ENCODE results near the gene WNT7A.

DNA sequence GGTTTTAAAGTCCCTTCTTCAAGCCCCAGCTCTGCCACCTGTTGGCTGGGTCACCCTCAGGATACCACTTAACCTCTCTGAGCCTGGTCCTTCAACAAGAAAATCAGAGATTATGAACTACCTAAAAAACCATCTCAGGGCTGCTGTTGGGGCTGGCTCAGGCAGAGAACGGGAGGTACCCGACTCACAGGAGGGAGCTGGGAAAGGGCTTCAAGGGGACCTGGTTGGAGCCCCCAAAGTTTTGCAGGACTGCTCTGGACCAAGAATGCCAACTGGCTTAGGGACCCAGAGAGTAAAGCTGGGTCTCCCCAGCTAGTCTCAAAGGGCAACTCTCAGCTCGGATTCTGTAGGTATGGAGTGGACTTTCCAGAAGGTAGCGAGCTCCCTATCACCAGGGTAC lies 41.5 kb downstream of the WNT7A start:
- TF ChIP-seq, protein P1, sequence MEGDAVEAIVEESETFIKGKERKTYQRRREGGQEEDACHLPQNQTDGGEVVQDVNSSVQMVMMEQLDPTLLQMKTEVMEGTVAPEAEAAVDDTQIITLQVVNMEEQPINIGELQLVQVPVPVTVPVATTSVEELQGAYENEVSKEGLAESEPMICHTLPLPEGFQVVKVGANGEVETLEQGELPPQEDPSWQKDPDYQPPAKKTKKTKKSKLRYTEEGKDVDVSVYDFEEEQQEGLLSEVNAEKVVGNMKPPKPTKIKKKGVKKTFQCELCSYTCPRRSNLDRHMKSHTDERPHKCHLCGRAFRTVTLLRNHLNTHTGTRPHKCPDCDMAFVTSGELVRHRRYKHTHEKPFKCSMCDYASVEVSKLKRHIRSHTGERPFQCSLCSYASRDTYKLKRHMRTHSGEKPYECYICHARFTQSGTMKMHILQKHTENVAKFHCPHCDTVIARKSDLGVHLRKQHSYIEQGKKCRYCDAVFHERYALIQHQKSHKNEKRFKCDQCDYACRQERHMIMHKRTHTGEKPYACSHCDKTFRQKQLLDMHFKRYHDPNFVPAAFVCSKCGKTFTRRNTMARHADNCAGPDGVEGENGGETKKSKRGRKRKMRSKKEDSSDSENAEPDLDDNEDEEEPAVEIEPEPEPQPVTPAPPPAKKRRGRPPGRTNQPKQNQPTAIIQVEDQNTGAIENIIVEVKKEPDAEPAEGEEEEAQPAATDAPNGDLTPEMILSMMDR (IDR thresholded peaks at IDR 0.05) = no peak
- no peak for TF ChIP-seq POLR2A (IDR thresholded peaks at IDR 0.05)

Data from esophagus squamous epithelium (tissue), 4 donors.